NCI-H510A treated with DMSO at 0.1 percent for 48 hours (cell line): ENCODE measurements around the gene AUTS2.

Experiments
- DNase-seq: peaks from one replicate; lab custom pipeline; 2025; lab: John Stamatoyannopoulos, UW

Gene AUTS2

GRCh38 chr7:70758646-70759045, 1160.4 kb downstream of the AUTS2 start:
- no peak for DNase-seq

- no peak for DNase-seq
These were observed 1161.4 kb downstream of the AUTS2 start for GRCh38 chr7:70759674-70760073.

- DNase-seq: no peak
These were observed 1163.5 kb downstream of the AUTS2 start for GRCh38 chr7:70761711-70762328.

DNA sequence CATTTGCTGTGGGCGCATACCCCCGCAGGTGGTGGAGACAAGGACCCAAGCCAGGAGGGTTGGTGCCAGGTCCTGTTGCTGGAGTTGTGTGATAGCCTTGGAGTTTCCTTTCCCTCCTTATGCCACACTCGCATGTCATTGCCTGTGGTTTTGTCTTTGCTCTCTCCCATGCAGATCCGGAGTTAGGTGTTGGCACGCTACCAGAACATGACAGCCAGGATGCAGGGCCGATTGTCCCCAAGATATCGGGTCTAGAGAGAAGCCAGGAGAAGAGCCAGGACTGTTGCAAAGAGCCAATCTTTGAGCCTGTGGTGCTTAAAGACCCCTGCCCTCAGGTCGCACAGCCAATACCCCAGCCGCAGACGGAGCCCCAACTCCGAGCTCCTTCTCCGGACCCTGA, 1164.4 kb downstream of the AUTS2 start:
- DNase-seq: no peak

GRCh38 chr7:70763961-70764691, 1165.9 kb downstream of the AUTS2 start:
- no peak for DNase-seq

DNA sequence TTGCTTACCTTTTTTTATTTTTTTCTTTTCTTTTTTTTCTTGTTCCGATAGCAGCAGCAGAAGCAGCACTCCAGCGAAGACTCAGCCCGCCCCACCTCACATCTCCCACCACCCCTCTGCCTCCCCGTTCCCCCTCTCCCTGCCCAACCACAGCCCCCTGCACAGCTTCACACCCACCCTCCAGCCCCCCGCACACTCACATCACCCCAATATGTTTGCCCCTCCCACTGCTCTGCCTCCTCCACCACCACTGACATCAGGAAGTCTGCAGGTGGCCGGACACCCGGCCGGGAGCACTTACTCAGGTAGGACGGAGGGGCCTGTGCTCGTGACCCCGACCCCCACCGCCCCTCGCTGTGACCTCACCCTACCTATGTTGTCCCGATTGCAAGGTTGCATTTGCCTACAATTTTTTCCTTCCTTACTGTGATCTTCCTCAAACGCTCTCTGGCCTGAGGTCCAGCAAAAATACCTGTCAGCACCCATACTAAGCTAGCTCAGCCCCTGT, 1166.5 kb downstream of the AUTS2 start:
- DNase-seq: no peak

DNA sequence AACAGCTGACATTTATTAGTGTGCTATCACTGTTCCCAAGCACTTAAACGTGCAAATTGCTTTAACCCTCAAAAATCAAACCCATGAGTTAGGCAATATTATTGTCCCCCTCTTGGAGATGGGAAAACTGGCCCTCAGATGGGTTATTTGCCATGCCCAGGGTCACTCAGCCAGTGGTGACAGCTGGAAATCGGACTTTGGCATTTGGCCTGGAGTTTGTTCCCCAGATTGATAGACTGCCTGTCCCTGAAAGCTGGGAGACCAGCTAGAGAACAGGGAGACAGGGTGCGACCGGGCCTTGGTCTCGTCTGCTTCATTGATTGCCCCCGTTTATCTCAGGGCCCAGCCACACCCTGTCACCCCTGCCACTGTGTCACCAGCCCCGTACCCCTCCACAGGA, 1167.4 kb downstream of the AUTS2 start:
- no peak for DNase-seq

- DNase-seq: no peak
These were observed 1167.8 kb downstream of the AUTS2 start for GRCh38 chr7:70766109-70766508.

DNA sequence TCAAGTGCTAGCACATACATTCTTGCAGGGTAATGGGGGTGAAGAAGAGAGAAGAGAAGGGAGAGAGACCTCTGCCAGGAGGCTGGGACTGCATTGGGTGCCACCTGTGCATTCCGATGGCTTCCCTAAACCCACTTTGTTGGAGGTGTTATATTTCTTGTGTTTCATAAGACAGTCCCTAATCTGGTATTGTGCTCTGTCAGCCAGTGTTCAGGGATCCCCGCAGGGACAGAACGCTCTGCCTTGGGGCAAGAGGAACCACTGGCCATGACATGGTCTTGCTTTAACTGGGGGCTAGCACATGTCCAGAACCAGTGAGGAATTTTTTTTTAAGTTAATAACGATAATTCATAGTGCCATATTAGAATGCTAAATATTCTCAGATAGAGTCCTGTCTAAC, 1168.4 kb downstream of the AUTS2 start:
- DNase-seq: no peak

DNA sequence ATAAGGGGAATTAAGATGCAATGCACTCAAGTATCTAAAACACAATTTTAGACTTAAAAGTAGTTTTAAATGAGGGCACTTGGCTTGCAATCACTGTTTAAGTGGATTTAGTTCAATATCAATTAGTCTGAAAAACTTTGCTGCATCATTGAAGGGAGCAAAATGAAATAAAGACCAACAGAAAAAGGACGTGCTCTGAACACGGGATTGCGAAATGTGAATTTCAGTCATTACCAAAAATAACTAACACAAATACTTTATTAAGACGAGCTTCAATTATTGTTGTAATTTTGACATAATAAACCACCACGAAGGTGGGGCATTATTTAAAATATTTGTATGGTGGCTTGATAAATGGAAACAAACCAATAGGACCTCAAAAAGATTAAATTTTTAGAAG, 1171.9 kb downstream of the AUTS2 start:
- DNase-seq: no peak

GRCh38 chr7:70771451-70771850, 1173.2 kb downstream of the AUTS2 start:
- DNase-seq: no peak

GRCh38 chr7:70772891-70773290, 1174.6 kb downstream of the AUTS2 start:
- no peak for DNase-seq

DNA sequence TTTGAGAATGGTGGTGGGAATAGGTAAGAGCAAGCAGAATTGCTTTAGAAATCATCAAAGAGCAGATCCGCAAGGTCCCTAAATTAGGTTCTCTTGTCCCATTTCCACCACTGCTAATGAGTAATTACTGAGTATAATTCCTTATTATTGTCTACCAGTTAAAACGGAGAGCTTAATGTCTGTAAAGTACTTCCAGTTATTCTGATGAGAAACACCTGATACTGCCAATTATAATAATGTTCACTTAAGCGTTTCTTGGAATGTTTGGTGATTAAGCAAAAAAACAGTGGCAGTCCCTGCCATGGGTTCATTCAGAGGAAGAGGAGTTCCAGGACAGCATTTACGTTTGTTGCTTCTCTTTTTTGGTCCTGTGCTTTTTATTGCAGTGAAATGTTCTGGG, 1175.1 kb downstream of the AUTS2 start:
- DNase-seq: no peak

- DNase-seq: no peak
These were observed 1176.8 kb downstream of the AUTS2 start for GRCh38 chr7:70774950-70775527.

DNA sequence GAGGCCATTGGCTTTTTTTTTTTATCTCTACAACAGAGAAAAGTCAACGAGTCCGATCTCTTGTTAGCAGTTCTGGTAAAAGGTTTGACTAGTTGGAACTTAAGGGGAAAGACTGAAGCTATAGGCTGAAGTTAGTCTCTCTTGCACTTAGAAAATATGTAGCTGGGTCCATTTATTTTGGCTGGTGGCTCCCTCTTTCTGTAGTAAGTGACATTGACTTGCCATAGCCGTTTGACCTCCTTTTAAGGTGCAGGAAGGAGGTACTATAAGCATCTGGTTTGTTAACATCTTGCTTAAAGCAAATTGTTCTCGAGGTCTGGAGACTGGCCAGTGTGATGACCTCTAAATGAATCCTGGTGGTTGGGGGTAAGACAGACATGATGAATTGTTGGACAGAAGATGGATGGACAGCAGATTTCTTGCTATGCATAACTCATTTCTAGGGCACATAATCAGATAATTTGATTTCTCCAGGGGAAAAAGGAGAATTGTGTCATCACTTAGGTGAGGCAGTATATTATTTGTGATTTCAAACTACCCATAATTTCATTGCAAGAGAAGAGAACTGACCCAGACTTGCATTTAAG, 1177.4 kb downstream of the AUTS2 start:
- DNase-seq: peak; percentile 10

DNA sequence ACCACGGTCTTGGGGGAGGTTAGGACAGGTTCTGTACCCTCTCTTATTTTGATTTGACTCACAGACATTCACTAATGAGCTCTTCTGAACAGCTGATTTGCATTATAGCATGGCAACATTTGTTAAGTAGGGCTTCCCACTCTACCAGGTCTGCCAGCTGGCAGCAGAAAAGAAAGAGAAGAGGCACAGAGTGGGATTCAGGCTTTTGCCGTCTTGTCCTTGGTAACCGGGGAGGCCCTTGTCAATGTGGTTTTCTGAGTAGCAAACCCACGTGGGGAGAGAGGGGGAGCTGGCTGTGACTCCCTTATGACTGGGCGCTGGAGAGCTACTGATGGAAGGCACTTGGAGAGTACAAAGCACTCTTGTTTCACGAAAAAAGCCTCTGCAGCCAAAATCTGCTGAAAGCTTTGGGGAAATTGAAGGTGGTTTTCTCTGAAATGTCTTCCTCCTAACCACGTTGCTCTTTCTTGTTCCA, 1178.4 kb downstream of the AUTS2 start:
- DNase-seq: no peak

GRCh38 chr7:70777251-70777650, 1179.0 kb downstream of the AUTS2 start:
- DNase-seq: no peak

GRCh38 chr7:70778585-70778984, 1180.3 kb downstream of the AUTS2 start:
- no peak for DNase-seq

DNA sequence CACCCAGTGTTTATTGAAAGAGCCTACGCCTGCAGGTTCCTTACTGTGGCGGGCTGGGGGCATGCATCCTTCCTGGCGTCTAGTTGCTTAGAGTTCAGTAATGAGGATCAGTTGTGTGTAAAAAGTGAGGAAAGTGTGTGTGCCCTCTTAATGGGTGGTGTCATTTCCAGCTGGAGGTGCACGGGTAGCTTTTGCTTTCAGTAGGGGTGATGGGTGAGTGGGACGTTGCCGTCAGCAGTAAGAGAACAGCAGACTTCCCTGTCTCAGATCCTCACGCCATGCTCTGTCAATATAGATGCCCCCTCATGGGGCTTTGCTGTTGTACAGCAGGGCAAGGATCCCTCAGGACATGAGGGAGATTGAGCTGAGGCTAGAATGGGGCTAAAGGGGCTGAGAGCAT, 1181.0 kb downstream of the AUTS2 start:
- no peak for DNase-seq

DNA sequence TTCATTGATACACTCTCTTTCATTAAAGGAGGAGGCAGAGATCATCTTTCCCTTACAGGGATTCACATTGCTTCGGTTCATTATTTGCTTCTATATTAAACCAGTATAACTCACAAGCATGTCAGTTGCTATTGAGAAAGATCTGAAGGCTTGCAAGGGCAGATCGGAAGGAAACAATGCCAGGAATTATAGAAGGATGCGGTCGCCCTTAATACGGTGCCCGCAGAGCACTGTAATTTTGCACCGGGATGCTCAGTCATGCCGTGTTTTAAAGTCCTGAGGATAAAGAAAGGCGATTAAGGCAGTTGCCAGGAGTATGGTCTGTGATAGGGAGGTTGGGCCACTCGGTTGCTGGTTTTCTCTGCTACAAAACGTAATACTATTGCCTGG, 1183.6 kb downstream of the AUTS2 start:
- no peak for DNase-seq

- DNase-seq: no peak
These were observed 1184.5 kb downstream of the AUTS2 start for GRCh38 chr7:70782796-70783195.

DNA sequence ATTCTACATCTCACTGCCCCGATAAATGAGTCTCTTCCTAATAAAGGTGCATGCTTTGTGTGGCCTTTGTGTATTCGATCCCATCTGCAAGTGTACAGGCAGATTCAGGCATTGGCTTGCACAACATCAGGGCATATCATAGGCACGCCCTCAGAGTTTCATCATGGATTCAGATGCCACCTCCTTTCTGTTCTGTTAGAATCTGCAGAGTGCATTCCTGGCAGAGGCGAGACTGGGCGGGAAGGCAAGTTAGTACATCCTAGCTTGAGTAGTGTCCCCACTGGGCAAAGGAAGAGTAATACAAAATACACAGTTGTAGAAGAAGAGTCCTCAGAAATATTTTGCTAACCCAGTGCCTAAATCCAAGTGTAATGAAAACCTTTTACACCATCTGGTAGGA, 1187.2 kb downstream of the AUTS2 start:
- no peak for DNase-seq

DNA sequence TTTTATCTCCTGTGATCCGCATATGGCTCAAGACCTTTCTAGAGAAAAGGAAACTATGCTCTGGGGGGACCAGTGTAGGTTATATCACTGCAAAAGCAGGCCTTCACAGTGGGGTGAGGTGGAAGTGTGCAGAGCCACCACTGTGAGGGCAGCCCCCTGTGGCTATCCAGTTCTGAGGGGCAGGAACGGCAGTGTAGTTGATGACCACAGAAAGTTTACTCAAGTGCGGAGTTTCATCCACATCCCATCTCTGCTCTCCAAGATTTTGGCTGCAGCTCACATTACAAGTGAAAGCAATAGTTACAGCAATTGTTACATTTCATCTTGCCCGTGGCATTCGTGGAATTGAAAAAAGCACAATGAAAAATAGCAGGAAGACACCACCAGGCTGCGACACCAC, 1187.8 kb downstream of the AUTS2 start:
- DNase-seq: no peak
